HG02623 (cell line): ENCODE data around the gene MACROD2.
"Not testable (repeated sequence)": the region's sequence is repeated elsewhere in the genome, so short reads cannot be mapped to it uniquely, and the experiment has no call there.

Experiments
- ATAC-seq: cut with Tn5 transposase; IDR thresholded peaks from one replicate; pipeline ENCODE4 v1.9.1; 2021; ENCODE audit warnings: moderate library complexity; ENCODE audit not compliant: unreplicated experiment

MACROD2 gene

DNA sequence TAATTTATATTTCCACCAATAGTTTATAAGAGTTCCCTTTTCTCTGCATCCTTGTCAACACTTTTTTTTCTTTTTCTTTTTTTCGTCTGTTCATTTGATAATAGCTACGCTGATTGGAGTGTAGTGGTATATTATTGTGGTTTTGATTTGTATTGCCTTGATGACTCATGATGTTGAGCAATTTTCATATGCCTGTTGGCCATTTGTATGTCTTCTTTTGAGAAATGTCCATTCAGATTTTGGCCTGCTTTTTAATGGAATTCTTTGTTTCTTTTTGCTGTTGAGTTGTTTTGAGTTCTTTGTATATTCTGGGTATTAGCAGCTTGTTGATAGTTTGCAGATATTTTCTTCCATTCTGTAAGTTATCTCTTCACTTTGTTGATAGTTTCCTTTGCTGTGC lies 1804.6 kb downstream of the MACROD2 start:
- ATAC-seq = no peak

- ATAC-seq = no peak
Measured at GRCh38 chr20:15802020-15802419, 1806.7 kb downstream of the MACROD2 start.

DNA sequence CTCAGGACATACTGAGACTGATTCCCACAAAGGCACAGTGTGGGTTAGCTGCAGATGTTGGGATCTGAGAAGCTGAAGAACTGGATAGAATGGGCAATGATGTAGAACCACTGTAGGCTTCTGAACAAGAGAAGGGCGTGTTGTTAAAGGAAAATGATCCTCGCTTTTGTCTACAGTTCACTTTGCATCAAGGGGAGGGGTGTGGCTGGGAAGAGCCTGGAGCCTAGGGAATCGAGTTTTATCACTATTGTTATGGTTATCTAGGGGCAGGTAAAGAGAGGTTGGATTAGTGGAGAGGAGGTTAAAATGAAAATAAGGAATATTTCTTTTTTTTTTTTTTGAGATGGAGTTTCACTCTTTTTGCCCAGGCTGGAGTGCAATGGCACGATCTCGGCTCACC lies 1809.8 kb downstream of the MACROD2 start:
- no peak for ATAC-seq

- ATAC-seq = no peak
Measured at GRCh38 chr20:15806105-15806504, 1810.8 kb downstream of the MACROD2 start.

- no peak for ATAC-seq
Measured at GRCh38 chr20:15807271-15807670, 1812.0 kb downstream of the MACROD2 start.

DNA sequence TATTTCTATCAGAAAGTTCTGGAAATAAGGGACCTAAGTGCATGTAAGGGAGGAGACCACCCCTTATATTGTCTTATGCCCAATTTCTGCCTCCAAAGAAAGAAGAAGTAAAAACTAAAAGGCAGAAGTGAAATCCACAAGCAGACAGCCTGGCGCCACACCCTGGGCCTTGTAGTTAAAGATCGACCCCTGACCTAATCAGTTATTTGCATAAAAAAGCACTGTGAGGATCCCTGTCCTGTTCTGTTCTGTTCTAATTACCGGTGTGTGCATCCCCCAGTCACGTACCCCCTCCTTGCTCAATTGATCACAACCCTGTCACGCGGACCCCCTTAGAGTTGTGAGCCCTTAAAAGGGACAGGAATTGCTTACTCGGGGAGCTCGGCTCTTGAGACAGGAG lies 1812.5 kb downstream of the MACROD2 start:
- ATAC-seq = not testable (repeated sequence)

DNA sequence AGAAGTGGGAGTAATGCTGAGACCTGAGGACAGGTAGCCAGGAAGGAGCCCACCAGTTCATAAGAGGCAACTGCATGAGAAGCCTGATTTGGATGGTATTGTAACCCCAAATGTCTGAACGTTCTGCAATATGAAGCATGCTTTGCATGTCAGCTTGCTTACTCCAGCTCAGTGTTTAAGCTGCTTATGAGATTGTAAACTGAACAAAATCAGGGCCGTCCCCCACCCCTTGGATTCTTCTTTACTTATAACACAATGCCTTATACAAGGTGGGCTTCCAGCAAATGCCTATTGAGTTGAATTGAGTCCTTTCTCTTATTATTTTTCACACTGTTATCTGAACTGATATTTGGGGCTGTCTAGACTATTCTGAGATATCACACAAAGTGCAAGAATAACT lies 1816.6 kb downstream of the MACROD2 start:
- no peak for ATAC-seq

GRCh38 chr20:15812696-15813095 lies 1817.4 kb downstream of the MACROD2 start:
- ATAC-seq = no peak

DNA sequence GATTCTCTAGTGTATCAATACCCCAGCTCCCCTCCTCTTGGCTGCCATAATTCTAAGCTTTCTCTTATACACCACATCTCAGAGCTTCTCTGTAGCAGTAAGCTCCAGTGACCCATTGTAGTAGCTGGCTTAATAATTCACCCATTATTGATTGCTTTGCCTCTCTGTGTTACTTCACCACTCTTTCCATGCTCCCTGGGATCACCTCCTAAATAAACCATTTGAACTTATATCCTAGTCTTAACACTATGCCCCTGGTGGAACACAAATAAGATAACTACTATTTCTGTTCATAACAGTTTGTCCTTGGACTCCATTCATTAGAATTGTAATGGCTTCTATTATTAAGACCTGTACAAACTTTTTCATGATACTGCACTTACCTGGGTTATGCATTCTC lies 1819.0 kb downstream of the MACROD2 start:
- ATAC-seq = no peak

GRCh38 chr20:15814911-15815310 lies 1819.6 kb downstream of the MACROD2 start:
- ATAC-seq = no peak

DNA sequence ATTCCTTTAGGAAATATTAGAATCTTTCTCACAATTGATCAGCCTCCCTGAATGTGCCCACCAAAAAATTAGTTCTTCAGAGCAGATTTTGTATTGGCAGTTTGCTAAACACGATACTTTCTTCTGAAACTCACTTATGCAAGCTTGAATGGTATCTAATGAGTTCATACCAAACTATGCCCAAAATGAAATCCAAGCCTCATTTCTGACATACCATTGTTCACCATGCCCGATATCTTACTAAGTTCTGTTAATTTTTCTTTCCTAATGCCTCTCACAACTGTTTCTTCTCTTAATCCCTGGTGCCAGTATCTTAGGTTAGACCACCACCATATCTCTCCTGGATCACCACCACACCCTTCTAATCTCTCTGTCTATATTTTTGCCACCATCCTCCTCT lies 1822.0 kb downstream of the MACROD2 start:
- no peak for ATAC-seq

DNA sequence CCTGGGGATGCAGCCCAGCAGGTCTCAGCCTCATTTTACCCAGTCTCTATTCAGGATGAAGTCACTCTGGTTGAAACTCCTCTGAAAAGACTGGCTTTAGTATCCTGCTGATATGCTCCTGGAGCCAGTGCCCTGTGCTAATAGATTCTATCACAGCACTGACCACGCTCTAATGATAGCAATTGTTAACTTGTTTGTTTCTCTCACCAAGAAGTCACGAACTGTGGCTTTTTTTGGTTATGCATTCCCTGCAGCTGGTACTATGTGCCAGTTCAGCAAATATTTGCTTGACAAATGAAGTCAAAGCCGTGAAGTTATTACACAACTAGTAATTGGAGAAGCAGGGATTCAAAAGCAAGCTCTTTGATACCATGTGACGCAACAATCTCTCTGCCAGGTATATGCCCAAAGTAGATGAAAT lies 1823.3 kb downstream of the MACROD2 start:
- no peak for ATAC-seq

DNA sequence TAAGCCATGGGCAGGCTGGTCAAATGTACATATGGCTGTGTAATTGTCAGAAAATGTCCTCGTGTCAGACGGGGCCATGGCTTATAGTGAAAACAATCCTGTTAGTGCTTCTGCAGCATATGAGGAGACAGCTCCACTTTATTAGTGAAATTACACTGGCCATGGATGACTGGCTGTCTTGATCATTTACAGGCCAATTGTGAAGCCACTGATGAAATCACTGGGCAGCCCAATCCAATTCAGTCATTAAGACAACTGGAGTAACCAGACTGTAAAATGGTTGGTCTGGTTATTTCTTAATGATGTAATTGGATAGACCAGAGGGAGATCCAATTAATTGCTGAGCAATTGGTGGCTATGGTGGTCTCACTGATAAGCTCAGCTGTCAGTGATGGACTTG lies 1828.4 kb downstream of the MACROD2 start:
- ATAC-seq = no peak

DNA sequence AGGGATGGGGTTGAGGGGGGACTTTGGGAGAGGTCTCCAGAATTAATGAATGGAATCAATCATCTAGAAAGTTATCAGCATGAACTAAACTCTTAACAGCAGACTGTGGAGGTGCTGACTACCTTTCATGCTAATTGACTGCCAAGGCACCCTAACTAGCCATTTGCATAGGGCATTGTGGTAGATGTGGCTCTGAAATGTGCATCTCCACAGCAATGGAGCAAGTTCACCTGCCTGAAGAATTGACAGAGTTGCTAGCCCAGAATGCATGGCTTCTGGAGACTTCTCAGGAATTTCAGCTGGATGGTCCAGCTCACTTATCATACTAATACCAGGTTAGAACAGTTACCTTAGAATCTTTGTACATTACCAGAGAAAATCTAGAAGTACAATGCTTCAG lies 1832.3 kb downstream of the MACROD2 start:
- no peak for ATAC-seq

DNA sequence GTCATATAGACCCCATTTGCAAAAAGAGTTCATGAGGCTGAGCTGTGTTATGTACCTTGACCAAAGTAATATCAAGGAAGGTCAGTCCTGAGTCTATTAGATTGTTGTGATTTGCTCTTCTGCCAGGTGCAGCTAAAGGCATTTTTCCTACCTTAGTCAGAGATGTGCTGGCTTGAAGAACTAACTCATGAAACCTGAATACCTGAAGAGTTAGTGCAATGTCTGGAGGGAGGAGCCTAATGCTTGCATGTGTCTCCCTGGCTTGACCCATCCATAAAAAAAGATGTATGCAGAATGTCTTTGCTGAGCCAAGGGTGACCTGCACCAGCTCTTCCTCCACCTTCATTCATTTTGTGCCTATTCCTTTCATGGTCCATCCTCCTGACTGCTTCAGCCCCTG lies 1835.9 kb downstream of the MACROD2 start:
- ATAC-seq = no peak

DNA sequence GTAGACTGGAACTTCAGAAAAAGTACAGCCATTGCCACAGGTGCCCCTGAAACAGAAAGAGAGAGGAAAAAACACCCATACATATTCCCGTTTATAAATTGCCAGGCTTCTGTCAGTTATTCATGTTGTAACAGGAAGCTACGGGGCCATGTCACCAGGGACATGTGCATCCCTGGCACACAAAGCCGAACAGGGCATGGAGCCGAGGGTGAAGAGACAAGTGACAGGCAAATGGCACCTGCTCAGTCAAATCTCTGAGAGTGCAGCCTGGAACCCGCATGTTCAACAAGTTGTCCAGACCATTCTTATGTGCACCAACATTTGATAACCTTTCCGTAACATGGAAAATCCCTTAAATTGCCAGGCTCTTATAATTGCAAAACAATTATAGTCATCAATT lies 1837.2 kb downstream of the MACROD2 start:
- ATAC-seq = no peak

- ATAC-seq = no peak
Measured at GRCh38 chr20:15834857-15835256, 1839.5 kb downstream of the MACROD2 start.

DNA sequence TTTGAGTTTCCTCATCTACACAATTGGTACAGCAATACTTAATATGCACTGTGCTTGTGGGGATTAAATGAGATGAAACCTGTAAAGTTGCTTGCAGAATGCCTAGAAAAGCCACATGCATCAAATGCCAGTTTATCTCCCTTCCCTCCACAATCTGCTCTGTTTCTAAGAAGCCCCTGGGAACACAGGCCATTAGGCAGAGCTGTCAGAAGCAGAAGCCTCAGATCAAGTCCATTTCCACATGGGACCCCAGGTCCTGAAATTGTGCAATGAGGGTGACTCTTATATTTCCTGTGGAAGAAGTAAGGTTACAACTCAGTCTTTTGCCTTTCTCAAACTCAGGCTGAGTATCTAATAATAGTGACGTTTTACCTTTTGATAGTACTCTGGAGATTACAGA lies 1840.5 kb downstream of the MACROD2 start:
- no peak for ATAC-seq

DNA sequence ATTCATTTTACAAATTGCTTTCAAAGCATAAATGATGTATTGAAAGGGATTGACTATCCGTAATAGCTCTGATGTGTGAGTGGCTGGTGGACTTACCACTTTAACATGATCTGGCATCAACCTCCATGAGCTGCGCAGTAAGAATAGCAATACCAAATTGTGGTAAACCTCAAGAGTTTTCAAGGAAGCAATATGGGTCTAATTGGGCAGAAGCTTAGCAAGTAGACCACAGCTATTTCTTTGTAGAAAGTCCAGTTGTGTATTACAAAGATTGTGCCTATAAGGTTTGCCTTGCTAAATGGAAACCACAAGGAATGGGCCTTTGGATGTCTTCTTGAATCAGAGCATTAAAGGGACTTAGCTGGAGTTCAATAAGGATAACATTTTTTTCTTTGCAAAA lies 1841.3 kb downstream of the MACROD2 start:
- no peak for ATAC-seq

DNA sequence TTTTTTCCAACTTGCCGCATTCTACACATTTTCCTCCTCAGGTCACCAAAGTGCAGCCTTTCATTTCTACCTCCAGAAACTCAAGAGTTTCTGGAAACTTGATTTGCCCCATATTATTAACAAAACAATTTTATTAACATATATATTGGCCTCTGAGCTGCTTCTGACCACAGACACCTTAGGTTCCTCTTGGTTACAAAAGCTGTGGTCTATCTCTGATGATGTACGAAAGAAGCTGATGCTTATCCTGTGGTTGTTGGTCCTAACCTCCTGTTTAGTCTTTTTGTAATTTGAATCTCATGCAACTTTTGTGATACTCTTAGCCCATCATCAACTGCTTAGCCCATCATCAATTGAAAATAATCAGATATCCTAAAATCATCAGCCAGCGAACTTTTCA lies 1842.2 kb downstream of the MACROD2 start:
- no peak for ATAC-seq

DNA sequence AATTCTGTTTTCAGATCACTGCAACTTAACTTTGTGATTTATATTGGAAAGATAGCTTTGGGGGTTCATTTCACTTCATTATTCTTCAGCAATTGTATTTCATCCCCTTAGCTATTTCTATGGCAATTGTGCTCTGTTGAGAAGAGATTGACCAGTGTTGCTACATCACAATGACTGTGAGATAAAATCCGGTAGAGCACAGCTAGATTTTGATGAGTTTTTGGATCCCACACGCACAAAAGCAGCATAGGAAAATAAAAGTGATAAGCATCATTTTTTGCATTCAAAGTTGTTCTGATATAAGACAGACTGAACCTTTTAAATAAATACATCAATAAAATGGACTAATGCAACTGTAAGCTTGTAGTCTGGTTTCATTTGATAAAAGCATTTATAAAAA lies 1843.2 kb downstream of the MACROD2 start:
- no peak for ATAC-seq

GRCh38 chr20:15840636-15841301 lies 1845.5 kb downstream of the MACROD2 start:
- ATAC-seq = no peak

DNA sequence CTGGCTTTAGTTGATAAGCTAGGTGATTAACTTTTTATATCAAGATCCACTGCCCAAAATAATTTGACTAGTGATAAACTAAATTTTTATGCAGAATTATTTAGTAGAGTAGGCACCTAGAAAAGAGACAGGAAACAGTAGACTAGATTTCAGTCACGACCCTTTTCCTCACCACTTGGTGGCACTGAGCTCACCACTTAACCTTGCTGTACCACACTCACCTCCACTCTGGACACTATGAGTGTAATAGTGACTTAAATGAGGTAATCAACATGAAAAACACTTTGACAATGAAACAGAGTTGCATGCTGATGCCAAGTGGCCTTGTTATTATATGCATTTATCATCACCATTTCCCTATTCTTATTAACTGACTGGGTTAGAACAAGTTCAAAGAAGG lies 1847.6 kb downstream of the MACROD2 start:
- ATAC-seq = no peak
